ENCODE data around the gene ABCG2. TPM values are rescaled to one million over a fixed set of nuclear protein-coding genes. Genes with fewer than 3 reads are reported as not detected.
"Not testable (repeated sequence)": the region's sequence is repeated elsewhere in the genome, so short reads cannot be mapped to it uniquely, and the experiment has no call there.

ABCG2 gene
- total RNA-seq, 2 donors from 2014 or later: 12.3 to 15.3 TPM

GRCh38 chr4:88130544-88131305 lies 27.7 kb downstream of the ABCG2 start:
- Histone ChIP-seq H3K9me3 (no peaks in the 10 kb centered on the region), H3K27me3 (replicated peaks; ENCODE audit: insufficient read depth) (no peaks in the 10 kb centered on the region), H3K27ac (no peak overlapping the region), H3K4me1 (replicated peaks) (no peaks in the 10 kb centered on the region), H3K4me3 (no peak overlapping the region), H3K36me3 (no peaks in the 10 kb centered on the region)
- no peak for DNase-seq (ENCODE audit: low spot score)
- 90% methylated on average over 9 of the region's 9 CpGs for WGBS
- intact Hi-C loops (cut with DNase I): no loop called here
- TF ChIP-seq POLR2A (IDR thresholded peaks at IDR 0.05) (no peak), POLR2AphosphoS5 (IDR thresholded peaks at IDR 0.05) (no peak), CTCF (IDR thresholded peaks at IDR 0.05) (no peak)

GRCh38 chr4:88130003-88130402 lies 28.4 kb downstream of the ABCG2 start:
- H3K36me3 ChIP-seq: no peaks in the 10 kb centered on the region
- no peak overlapping the region for H3K4me3 ChIP-seq
- no peaks in the 10 kb centered on the region for H3K4me1 ChIP-seq (replicated peaks)
- H3K9me3 ChIP-seq: no peaks in the 10 kb centered on the region
- no peak for TF ChIP-seq POLR2AphosphoS5 (IDR thresholded peaks at IDR 0.05)
- no peak for TF ChIP-seq CTCF (IDR thresholded peaks at IDR 0.05)
- TF ChIP-seq POLR2A (IDR thresholded peaks at IDR 0.05): no peak
- no peaks in the 10 kb centered on the region for H3K27me3 ChIP-seq (replicated peaks; ENCODE audit: insufficient read depth)
- no peak for DNase-seq (ENCODE audit: low spot score)
- intact Hi-C loops (cut with DNase I): no loop called here
- WGBS: 97% methylated on average over 5 of the region's 5 CpGs
- H3K27ac ChIP-seq: no peak overlapping the region

- H3K36me3 ChIP-seq; DNase-seq (ENCODE audit: low spot score); intact Hi-C loops (cut with DNase I); H3K4me3 ChIP-seq; H3K27ac ChIP-seq; H3K27me3 ChIP-seq (replicated peaks; ENCODE audit: insufficient read depth); H3K9me3 ChIP-seq; H3K4me1 ChIP-seq (replicated peaks): not testable (repeated sequence)
- WGBS: 68% methylated on average over 5 of the region's 5 CpGs
These were observed 36.2 kb downstream of the ABCG2 start for GRCh38 chr4:88122260-88122659.

- no peaks in the 10 kb centered on the region for H3K9me3 ChIP-seq
- 73% methylated on average over 2 of the region's 2 CpGs for WGBS
- no peaks in the 10 kb centered on the region for H3K4me1 ChIP-seq (replicated peaks)
- no peak overlapping the region for H3K27ac ChIP-seq
- no peaks in the 10 kb centered on the region for H3K27me3 ChIP-seq (replicated peaks; ENCODE audit: insufficient read depth)
- TF ChIP-seq CTCF (IDR thresholded peaks at IDR 0.05): no peak
- TF ChIP-seq POLR2AphosphoS5 (IDR thresholded peaks at IDR 0.05): no peak
- TF ChIP-seq POLR2A (IDR thresholded peaks at IDR 0.05): no peak
- intact Hi-C loops (cut with DNase I): no loop called here
- H3K4me3 ChIP-seq: no peak overlapping the region
- DNase-seq (ENCODE audit: low spot score): no peak
- H3K36me3 ChIP-seq: no peaks in the 10 kb centered on the region
These were observed 38.5 kb downstream of the ABCG2 start for GRCh38 chr4:88119943-88120342.

- H3K4me1 ChIP-seq (replicated peaks): no peaks in the 10 kb centered on the region
- no peak overlapping the region for H3K27ac ChIP-seq
- intact Hi-C loops (cut with DNase I): no loop called here
- H3K9me3 ChIP-seq: no peaks in the 10 kb centered on the region
- 96% methylated on average over 5 of the region's 5 CpGs for WGBS
- no peaks in the 10 kb centered on the region for H3K36me3 ChIP-seq
- H3K27me3 ChIP-seq (replicated peaks; ENCODE audit: insufficient read depth): no peaks in the 10 kb centered on the region
- DNase-seq (ENCODE audit: low spot score): no peak
- no peak for TF ChIP-seq CTCF (IDR thresholded peaks at IDR 0.05)
- TF ChIP-seq POLR2AphosphoS5 (IDR thresholded peaks at IDR 0.05): no peak
- TF ChIP-seq POLR2A (IDR thresholded peaks at IDR 0.05): no peak
- no peak overlapping the region for H3K4me3 ChIP-seq
These were observed 42.9 kb downstream of the ABCG2 start for GRCh38 chr4:88115587-88115986.

Measured in prostate gland (tissue), 2 donors.